GM19023 (cell line): ENCODE data around the gene CCDC182.

Experiments used
- ATAC-seq: cut with Tn5 transposase; IDR thresholded peaks from one replicate; pipeline ENCODE4 v1.9.1; 2021; ENCODE audit warnings: mild to moderate bottlenecking, moderate library complexity; ENCODE audit not compliant: unreplicated experiment

CCDC182 gene

GRCh38 chr17:57701124-57701523, 44.0 kb downstream of the CCDC182 start:
- no peak for ATAC-seq

- no peak for ATAC-seq
Observed at GRCh38 chr17:57699751-57700219, 45.3 kb downstream of the CCDC182 start.

GRCh38 chr17:57697891-57698711, 47.0 kb downstream of the CCDC182 start:
- no peak for ATAC-seq

- ATAC-seq = no peak
Observed at GRCh38 chr17:57697197-57697596, 47.9 kb downstream of the CCDC182 start.

GRCh38 chr17:57696050-57696449, 49.0 kb downstream of the CCDC182 start:
- ATAC-seq = no peak
